G401 (cell line): Measurements from ENCODE around the gene TFF2. TPM values are rescaled to one million over a fixed set of nuclear protein-coding genes. Genes with fewer than 3 reads are reported as not detected.

Experiments
- DNase-seq: peaks from one replicate; pipeline ENCODE4 v3.0.0-alpha.2; 2015; ENCODE audit warnings: low spot score
- in situ Hi-C: cut with HindIII; loops from 2 replicates; pipeline ENCODE4 v1.10.0; 2016; ENCODE audit warnings: low sequenced_read_pairs, mixed read lengths
- total RNA-seq: library from RNA; depleted of rRNA; stranded (reverse); fragments of >200 nt; shearing (Covaris generic); gene quantifications from 2 replicates; pipeline ENCODE4 v1.2.3, GENCODE V29; 2014; rRNA removed

TFF2 gene, protein sequence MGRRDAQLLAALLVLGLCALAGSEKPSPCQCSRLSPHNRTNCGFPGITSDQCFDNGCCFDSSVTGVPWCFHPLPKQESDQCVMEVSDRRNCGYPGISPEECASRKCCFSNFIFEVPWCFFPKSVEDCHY
- total RNA-seq, result not detected in 2 replicates

- DNase-seq, result no peak
- in situ Hi-C loops, result no loop called here
Observed at GRCh38 chr21:42350927-42351426, at the start of gene TFF2. Gene TFF2, minus strand, starts transcription at chr21:42350994. Its CDS starts 37 bp downstream, at chr21:42350957.

DNA sequence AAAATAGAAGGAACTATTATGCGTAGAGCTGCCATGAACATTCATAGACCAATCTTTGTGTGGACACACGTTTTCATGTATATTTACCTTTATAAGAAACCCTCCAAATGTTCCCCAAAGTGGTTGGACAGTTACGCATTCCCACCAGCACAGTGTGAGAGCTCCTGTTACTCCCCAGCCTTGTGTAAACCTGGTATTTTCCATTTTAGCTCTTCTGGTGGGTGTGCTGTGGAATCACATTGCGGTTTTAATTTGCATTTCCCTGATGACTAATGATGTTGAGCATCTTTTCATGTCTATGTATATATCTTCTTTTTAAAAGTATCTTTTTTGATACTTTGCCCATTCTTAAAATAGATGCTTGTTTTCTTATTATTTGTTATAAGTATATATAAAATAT, 49.7 kb upstream of the TFF2 start:
- in situ Hi-C loops, result loop anchor here (10.0 kb wide), 1 partner anchor 56 kb away; no protein-coding TSS in a partner anchor
- no peak for DNase-seq

DNA sequence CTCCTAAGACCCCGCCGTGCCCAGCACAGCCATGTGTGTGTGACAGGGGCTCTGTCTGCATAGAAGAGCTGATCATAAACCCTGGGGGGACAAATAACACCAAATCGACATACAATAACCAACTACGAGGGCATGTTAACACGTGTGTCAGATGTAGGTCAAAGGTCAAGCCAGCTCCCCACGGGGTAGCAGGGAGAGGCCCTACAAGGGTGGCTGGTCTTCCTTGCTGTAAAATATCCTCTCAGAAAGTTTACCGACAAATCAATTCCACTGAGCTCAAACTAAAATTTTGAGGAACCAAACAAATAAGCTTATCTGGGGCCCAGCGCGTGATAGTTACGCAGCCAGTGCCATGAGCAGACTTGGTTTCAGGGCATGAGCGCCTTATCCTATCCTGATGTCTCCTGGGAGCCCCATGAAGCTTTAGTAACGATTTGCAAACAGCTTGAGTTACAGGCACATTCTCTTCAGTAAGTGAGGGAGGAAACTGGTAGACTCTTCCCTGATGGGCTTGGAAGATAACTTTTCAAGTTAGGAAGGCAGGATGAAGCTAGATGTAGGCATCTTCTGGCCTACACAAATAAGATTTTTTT, 47.7 kb upstream of the TFF2 start:
- no peak for DNase-seq
- in situ Hi-C loops, result no loop called here

- in situ Hi-C loops, result no loop called here
- no peak for DNase-seq
Observed at GRCh38 chr21:42397746-42398394, 47.1 kb upstream of the TFF2 start.

DNA sequence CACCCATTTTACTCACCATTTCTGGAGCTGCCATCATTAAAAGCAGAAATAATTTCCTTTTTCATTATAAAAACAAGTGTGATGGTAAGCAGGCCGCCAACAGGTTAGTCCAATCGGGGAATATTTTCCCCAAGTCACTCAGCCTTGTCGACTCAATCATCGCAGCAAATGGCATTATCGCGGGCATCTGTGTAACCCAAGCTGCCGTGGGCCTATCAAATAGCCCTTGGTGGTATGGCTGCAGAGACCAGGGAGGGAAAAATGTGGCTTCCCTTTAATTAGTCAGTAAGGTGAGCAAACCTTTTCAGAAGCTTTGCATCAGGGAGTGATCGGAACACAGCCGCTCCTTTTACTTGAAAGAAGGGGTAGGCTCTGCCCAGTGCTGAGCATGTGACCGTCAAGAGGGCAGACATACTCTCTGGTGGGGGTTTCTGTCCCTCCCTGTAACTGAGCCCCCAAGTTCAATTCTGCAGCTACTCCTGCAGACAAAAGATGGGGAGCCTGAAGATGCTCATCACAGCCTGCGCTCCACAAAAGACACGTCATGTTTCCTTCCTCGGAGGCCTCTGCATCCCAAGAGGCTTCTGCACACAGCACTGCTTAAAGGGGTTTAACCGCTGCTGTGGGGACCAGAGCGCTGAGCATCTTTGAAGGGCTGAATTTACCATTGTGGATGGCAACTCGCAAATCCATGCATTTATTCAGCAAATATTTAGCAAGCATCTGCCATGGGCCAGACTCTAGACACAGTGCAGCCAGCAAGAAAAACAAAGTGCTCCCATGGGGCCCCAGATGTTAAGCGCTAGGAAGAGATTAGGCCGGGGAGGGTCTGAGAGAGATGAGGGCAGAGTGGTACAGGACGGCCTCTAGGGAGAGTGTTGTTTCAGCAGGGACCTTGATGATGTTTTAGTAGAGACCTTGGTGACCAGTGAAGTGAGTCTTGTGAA, 46.3 kb upstream of the TFF2 start:
- no peak for DNase-seq
- in situ Hi-C loops, result no loop called here

DNA sequence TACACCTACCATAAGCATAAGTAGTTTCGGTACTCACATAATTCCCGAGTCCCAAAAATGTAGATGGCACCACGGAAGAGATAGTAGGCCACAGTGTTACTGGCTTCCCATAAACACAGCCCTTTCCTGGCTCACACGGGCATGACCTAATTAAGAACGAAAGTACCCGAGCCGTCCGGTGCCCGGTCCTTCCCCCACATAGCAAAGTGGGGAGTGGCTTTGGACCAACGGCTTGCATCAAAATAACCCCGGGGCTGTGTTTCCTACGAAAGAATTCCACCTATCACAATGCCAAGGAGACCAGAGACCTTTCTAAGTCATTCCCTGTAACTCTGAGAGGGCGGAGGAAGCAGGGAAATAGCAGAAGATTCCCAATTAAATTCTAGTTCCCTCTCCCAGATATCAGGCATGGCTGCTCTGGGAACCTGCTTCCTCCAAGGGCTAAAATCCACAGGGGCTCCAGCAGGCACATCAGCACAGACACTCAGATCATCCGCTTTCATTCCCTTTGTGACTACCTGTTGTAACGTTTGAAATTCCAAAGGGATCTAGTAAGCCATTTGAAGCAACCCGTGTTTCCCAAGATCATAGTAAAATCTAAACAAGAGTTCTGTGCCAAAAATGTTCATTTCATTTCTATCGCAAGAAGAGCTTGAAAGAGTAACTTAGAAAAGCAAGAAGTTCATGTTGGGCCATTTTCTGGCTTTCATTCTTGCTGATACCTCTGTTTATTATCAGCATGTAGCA, 45.3 kb upstream of the TFF2 start, which contains the start of gene TMPRSS3:
Gene TMPRSS3 (minus strand): TSS at position 148 of the 747 bp plus-strand sequence. CDS start 635 bp downstream, outside the sequence.
- no peak for DNase-seq
- in situ Hi-C loops, result no loop called here

DNA sequence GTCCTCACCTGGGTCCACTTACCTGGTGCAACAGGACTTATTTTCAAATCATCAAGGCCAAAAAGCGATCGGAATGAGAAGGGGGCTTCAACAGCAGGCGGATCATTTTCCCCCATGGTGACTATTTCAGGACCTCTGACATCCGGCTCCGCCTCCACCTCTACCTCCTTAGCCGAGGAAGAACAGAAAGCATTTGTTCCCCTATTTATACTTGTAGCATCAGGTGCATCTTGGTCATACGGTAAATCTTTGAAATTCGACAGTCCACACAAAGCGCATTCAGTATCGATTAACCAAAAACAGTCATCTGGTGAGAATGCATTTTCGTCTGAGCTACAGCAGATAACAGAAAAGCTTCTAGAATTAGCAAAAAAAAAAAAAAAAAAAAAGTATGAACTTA, 44.5 kb upstream of the TFF2 start:
- DNase-seq, result no peak
- in situ Hi-C loops, result no loop called here

DNA sequence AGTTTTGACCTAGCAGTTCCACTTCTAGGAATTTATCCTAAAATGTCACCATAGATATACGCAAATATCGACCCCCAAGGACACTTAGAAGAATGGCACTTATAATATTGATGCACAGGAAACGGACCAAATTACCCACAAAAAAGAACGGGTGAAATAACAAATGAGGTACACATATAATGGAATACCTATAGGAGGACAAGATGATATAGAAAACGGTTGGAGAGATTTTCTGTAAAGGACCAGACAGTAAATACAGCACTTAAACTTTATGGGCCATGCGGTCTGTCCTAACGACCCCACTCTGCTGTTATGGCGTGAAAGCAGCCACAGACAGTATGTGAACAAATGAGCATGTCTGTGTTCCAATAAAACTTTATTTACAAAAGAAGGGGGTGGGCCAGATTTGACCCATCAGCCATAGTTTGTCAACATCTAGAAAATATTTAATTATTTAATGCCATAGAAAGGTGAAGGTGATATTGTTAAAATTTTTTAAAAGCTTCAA, 42.7 kb upstream of the TFF2 start:
- in situ Hi-C loops, result no loop called here
- no peak for DNase-seq

DNA sequence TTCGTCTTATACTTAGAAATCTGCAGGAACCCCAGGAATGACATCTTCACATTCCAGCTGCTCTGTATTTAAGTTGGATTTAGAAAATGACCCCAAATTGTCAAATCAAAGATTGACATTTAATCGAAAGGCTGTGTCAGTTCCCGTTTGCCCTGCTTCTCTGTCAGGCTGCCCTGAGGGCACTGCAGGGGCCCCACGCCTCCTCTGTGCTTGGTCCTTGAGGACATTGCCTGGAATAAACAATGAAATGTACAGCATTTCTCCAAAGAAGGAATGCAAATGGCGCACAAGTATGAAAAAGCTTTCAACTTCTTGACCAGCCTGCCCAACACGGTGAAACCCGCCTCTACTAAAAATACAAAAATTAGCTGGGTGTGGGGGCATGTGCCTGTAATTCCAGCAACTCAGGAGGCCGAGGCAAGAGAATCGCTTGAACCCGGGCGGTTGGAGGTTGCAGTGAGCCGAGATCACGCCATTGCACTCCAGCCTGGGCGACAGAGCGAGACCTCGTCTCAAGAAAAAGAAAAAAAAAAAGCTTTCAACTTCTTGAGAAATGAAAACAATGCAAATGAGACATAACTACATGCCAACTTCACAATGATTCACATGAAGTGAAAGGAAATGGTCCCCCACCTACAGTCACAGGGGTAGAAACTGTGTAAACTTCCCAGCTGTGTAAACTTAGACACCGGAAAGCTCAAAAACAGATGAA, 42.1 kb upstream of the TFF2 start:
- in situ Hi-C loops, result no loop called here
- no peak for DNase-seq

DNA sequence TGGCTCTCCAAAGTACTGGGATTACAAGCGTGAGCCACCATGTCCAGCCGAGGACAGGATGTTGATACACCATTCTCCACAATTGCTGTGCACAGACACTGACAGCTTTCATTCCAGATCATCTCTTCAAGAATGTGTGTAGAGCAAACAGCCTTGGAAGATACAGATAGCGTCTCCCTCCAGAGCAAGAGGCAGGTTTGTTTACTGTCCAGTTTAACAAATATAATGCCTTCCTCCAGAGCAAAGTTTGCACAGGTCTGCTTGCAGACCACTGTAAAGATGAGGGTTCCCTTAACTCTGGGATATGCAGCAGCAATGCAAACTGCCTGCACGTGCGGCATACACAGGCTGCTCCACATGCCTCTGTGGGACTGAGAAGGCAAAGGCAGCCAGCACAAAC, 40.5 kb upstream of the TFF2 start:
- no peak for DNase-seq
- in situ Hi-C loops, result no loop called here

DNA sequence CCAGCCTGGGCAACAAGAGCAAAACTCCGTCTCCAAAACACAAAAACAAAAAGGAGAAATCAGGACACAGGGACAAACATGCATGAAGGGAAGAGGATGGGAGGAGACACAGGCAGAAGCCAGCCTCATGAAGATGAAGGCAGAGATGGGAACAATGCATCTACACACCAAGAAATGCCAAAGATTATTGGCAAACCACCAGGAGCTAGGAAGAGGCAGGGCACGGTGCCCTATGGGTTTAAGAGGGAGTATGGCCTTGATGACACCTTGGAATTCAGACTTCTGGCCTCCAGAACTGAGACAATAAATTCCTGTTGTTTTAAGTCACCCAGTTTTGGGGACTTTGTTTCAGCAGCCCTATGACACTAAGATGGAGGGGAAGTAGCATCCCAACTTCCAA, 39.9 kb upstream of the TFF2 start:
- in situ Hi-C loops, result no loop called here

DNA sequence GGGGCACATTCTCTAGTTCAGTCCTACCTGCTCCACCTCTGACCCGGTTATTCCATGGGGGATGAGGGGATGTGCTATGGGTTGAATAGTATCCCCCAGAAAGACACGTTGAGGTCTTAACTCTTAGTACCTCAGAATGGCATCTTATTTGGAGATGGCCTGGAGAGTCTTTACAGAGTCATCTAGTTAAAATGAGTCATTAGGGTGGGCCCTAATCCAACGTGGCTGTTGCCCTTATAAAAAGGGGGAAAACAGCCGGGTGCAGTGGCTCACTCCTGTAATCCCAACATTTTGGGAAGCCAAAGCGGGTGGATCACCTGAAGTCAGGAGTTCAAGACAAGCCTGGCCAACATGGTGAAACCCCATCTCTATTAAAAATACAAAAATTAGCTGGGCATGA, 39.4 kb upstream of the TFF2 start:
- in situ Hi-C loops, result no loop called here

More for the DNA sequence above, 39.9 kb upstream of the TFF2 start:
- no peak for DNase-seq

DNA sequence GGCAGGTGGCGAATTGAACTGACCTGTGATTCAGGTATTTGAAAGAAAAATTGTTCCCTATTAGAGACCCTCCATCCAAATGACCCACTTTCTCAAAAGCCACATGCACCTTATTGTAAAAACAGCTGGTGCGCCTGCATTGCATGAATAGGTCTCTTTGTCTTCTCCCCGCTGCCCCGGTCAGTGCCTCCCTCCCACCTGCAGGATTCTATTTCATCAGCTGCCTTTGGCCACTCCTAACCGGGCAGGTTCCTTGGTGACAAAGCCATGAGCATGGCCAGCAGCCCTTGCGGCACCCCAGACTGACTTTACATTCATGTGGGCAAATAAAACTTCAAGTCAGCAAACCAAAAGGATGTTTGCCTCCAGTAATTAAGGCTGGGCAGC, 38.6 kb upstream of the TFF2 start:
- in situ Hi-C loops, result no loop called here
- no peak for DNase-seq

More for the DNA sequence above, 39.4 kb upstream of the TFF2 start:
- DNase-seq, result no peak

DNA sequence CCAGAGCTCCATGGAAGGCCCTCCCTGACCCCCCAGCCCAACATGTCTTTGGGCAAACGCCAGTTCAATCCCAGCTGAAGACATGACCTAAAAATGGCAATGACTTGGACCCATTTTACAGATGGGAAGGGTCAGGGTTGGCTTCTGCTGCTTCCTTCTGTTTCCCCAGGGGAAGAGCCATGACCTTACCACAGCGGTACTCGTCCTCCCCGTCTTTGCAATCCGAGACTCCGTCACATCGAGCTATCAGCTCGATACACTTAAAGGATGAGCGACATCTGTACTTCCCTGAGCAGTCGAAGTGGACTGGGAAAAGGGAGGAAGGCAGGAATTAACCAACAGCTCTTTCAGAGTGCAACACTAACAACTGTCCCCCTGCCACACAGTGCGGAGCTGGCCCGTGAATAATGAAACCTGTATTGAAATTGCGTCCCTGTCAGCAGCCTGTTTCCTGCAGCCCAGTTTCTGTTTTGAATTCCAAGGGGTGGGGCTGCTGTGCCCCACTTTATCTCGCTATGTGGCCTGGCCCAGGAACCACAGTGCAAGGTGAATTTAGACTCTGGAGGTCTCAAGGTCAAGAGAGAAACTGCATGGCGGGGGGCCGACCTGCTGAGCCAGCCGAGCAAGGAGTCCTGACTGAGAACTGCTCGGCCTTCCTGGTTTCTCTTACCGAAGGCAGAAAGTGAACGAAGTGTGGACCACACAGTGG, 38.1 kb upstream of the TFF2 start:
- no peak for DNase-seq
- in situ Hi-C loops, result no loop called here

DNA sequence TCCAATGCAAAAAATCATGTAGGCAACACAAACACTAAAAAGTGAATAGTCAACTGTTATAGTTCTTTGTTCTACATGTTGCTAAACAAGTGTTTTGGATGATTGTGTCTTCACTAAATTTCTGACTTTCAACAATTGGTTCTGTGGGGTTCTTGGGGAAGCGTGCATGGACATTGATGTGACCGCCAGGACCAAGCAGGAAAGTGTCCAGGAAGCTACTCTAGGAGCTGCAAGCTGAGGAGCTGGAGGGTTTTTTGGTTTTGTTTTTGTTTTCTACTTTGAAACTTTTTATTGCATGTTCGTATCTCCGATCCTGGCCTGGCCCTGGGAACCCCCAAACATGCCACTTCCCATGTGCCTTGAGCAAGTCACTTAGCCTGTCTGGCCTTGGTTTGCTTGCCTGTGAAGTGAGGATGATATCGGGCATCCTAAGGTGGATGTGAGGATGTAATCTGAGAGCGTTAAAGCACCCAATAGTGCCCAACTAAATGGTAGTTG, 37.1 kb upstream of the TFF2 start:
- no peak for DNase-seq
- in situ Hi-C loops, result no loop called here

DNA sequence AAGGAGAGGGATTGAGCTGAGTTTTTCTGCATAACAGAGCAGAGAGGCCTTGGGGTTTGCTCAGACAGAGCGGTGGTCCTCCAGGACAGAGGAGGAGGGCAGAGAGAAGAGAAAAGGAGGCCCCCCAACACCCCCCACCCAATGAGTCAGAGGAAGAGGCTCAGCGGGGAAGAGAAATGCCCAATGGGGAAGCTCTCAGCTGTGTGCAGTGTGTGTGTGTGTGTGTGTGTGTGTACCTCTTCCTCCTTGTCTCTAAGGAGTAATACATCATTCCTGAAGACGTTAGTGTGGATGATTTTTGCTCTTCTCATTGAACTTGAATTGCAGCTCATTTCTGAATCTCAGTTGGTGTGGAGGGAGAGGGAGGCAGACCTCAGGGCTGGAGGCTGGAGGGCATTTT, 36.4 kb upstream of the TFF2 start:
- no peak for DNase-seq
- in situ Hi-C loops, result no loop called here

DNA sequence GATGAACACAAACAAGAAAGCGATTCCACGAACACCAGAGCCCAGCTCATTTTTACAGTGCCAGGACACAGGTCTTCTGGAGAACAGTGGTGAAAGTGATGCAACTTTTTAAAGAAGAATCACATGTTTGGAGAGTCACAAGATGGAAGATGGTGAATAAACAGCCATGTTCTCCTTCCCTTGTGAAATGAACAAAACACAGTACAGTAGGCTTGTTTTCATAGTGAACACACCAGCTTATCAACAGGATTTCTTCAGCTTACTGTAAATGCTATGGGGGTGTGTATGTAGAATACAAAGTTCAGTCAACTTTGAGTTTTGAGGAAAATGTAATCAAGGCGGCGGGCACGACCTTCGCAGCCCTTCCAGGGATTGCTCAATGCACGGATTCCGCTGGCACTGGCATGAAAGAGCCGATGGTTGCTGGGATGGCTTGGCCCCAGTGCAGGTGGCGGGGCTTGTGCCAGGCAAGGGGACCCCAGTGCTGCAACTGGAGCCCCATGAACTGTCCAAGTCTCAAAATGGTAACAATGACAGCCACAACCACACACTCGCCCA, 35.3 kb upstream of the TFF2 start:
- no peak for DNase-seq
- in situ Hi-C loops, result no loop called here
